Gastrocnemius medialis (tissue), 4 donors: ENCODE measurements around the gene RIMBP2.

Experiments
- POLR2A ChIP-seq, 2 donors: fragments of 450-650 bp; IDR thresholded peaks; one replicate each; pipeline ENCODE4 v1.6.1; 2017; ENCODE audit warnings: antibody characterized with exemption in 2 of 2, mild to moderate bottlenecking in 2 of 2, moderate library complexity in 2 of 2
- TF ChIP-seq, protein P1 (sequence below), 5 experiments: fragments of 450-650 bp in 3 of 5; fragments of 200-600 bp in 2 of 5; sonication (generic) in 2 of 5; IDR thresholded peaks in 4 of 5; conservative IDR thresholded peaks in 1 of 5; 1 replicate in 4 of 5; 2 replicates in 1 of 5; pipeline ENCODE4 v1.5.1; 2016 to 2019; ENCODE audit warnings: antibody characterized with exemption in 5 of 5, mild to moderate bottlenecking in 3 of 5, moderate library complexity in 3 of 5

DNA sequence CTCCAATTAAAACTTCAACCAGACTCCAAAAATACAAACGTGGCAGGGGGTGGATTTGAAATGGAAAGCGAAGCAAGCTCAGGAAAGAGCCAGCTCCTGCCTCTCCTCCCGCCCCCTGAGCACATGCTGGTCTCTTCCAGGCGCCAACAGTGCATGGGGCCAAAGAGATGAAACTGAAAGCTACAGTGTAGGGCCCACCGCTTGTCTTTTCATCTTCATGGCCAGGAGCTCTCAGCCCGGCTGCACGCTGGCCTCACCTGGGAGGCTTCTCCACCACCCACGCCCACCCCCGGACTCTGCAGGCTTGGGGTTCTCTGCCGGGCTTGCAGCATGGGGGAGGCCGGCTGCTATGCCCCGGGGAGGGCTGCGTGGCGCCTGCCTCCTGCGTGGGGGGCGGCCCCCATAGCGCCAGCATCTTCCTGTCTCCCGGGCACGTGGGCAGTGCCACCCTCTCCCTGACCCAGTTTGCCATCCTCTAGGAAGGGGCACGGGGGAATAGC lies 2.0 kb downstream of the RIMBP2 start:
- TF ChIP-seq, protein P1, sequence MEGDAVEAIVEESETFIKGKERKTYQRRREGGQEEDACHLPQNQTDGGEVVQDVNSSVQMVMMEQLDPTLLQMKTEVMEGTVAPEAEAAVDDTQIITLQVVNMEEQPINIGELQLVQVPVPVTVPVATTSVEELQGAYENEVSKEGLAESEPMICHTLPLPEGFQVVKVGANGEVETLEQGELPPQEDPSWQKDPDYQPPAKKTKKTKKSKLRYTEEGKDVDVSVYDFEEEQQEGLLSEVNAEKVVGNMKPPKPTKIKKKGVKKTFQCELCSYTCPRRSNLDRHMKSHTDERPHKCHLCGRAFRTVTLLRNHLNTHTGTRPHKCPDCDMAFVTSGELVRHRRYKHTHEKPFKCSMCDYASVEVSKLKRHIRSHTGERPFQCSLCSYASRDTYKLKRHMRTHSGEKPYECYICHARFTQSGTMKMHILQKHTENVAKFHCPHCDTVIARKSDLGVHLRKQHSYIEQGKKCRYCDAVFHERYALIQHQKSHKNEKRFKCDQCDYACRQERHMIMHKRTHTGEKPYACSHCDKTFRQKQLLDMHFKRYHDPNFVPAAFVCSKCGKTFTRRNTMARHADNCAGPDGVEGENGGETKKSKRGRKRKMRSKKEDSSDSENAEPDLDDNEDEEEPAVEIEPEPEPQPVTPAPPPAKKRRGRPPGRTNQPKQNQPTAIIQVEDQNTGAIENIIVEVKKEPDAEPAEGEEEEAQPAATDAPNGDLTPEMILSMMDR (IDR thresholded peaks at IDR 0.05 in 4 of 5, conservative IDR thresholded peaks at IDR 0.05 in 1 of 5), result no peak
- no peak for TF ChIP-seq POLR2A (IDR thresholded peaks at IDR 0.05)
